ENCODE measurements around the gene KCNQ2. TPM values are rescaled to one million over a fixed set of nuclear protein-coding genes. Genes with fewer than 3 reads are reported as not detected.

Gene KCNQ2
- total and polyA plus RNA-seq, 10 donors: 0.13 to 3.5 (median 0.45) TPM; not detected in 2

GRCh38 chr20:63409834-63410435 lies 62.5 kb downstream of the KCNQ2 start:
- TF ChIP-seq POLR2A (IDR thresholded peaks at IDR 0.05) (no peak), POLR2AphosphoS5 (IDR thresholded peaks at IDR 0.05) (no peak), CTCF (IDR thresholded peaks at IDR 0.05 in 8 of 11, conservative IDR thresholded peaks at IDR 0.05 in 3 of 11) (no peak)
- Histone ChIP-seq H3K27ac (no peak overlapping the region), H3K9me3 (no peaks in the 10 kb centered on the region), H3K4me1 (peaks cover 0 to 17% (median 5%) of the 10 kb centered on the region in 6 donors), H3K4me3 (no peak overlapping the region), H3K36me3 (no peaks in the 10 kb centered on the region), H3K27me3 (replicated peaks in 1 of 7) (peaks cover 0 to 58% (median 11%) of the 10 kb centered on the region in 7 donors)
- WGBS, 5 donors: 78 to 90% (median 85%) methylated on average over 18 to 21 of the region's 23 CpGs
- DNase-seq: no peak
- intact Hi-C loops (cut with DNase I; ENCODE audit: low total_unique reads): no loop called here

- no peak overlapping the region for H3K4me3 ChIP-seq
- H3K27me3 ChIP-seq (replicated peaks in 1 of 7): peaks cover 0 to 57% (median 11%) of the 10 kb centered on the region in 7 donors
- intact Hi-C loops (cut with DNase I; ENCODE audit: low total_unique reads): no loop called here
- no peaks in the 10 kb centered on the region for H3K9me3 ChIP-seq
- peaks cover 0 to 17% (median 5%) of the 10 kb centered on the region in 6 donors for H3K4me1 ChIP-seq
- TF ChIP-seq POLR2A (IDR thresholded peaks at IDR 0.05) (no peak), POLR2AphosphoS5 (IDR thresholded peaks at IDR 0.05) (no peak), CTCF (IDR thresholded peaks at IDR 0.05 in 8 of 11, conservative IDR thresholded peaks at IDR 0.05 in 3 of 11) (no peak)
- no peak overlapping the region for H3K27ac ChIP-seq
- WGBS, 5 donors: 80 to 93% (median 84%) methylated on average over 17 to 21 of the region's 21 CpGs
- no peak for DNase-seq
- H3K36me3 ChIP-seq: no peaks in the 10 kb centered on the region
Observed at GRCh38 chr20:63409066-63409833, 63.2 kb downstream of the KCNQ2 start.

GRCh38 chr20:63408684-63409046 lies 63.8 kb downstream of the KCNQ2 start:
- intact Hi-C loops (cut with DNase I; ENCODE audit: low total_unique reads): no loop called here
- TF ChIP-seq CTCF (IDR thresholded peaks at IDR 0.05 in 8 of 11, conservative IDR thresholded peaks at IDR 0.05 in 3 of 11) (no peak), POLR2AphosphoS5 (IDR thresholded peaks at IDR 0.05) (no peak), POLR2A (IDR thresholded peaks at IDR 0.05) (no peak)
- 89 to 90% (median 90%) methylated on average over 21 of the region's 21 CpGs for WGBS, 5 donors

More at GRCh38 chr20:63408684-63409046, 63.8 kb downstream of the KCNQ2 start:
- DNase-seq: no peak
- Histone ChIP-seq H3K27ac (no peak overlapping the region), H3K4me3 (no peak overlapping the region), H3K9me3 (no peaks in the 10 kb centered on the region), H3K4me1 (peaks cover 0 to 17% (median 5%) of the 10 kb centered on the region in 6 donors), H3K36me3 (no peaks in the 10 kb centered on the region), H3K27me3 (replicated peaks in 1 of 7) (peaks cover 0 to 57% (median 11%) of the 10 kb centered on the region in 7 donors)

All from spleen (tissue), 11 donors.